Stimulated activated CD8-positive, alpha-beta memory T cell treated with anti-CD3 and anti-CD28 coated beads, Interleukin-15, amount 100 ng/mL, for 24 hours (primary cell): ENCODE data around the gene GARS1.
"Not testable (repeated sequence)": the region's sequence is repeated elsewhere in the genome, so short reads cannot be mapped to it uniquely, and the experiment has no call there.

ENCODE experiments used
- DNase-seq: peaks from one replicate; pipeline ENCODE4 v3.0.0-alpha.2; 2020; ENCODE audit warnings: low read depth

The GARS1 gene

GRCh38 chr7:30594540-30595435, at the start of gene GARS1:
Gene GARS1 (plus strand): TSS chr7:30594878. CDS start chr7:30594922, 44 bp downstream.
- DNase-seq = peak; percentile 85

GRCh38 chr7:30545791-30546555, 48.7 kb upstream of the GARS1 start:
- no peak for DNase-seq

- no peak for DNase-seq
Observed at GRCh38 chr7:30546596-30546995, 48.1 kb upstream of the GARS1 start.

GRCh38 chr7:30548845-30549244, 45.8 kb upstream of the GARS1 start:
- DNase-seq = no peak

GRCh38 chr7:30549931-30550493, 44.7 kb upstream of the GARS1 start:
- no peak for DNase-seq

GRCh38 chr7:30552330-30552729, 42.3 kb upstream of the GARS1 start:
- DNase-seq = no peak

GRCh38 chr7:30553141-30553540, 41.5 kb upstream of the GARS1 start:
- DNase-seq = no peak

GRCh38 chr7:30553546-30553945, 41.1 kb upstream of the GARS1 start:
- DNase-seq = no peak

GRCh38 chr7:30555525-30555924, 39.2 kb upstream of the GARS1 start:
- DNase-seq = no peak

GRCh38 chr7:30556840-30557239, 37.8 kb upstream of the GARS1 start:
- no peak for DNase-seq

- DNase-seq = no peak
Observed at GRCh38 chr7:30557245-30557644, 37.4 kb upstream of the GARS1 start.

GRCh38 chr7:30559611-30560010, 35.1 kb upstream of the GARS1 start:
- DNase-seq = no peak

- DNase-seq = no peak
Observed at GRCh38 chr7:30561389-30561788, 33.3 kb upstream of the GARS1 start.

- DNase-seq = no peak
Observed at GRCh38 chr7:30562498-30562897, 32.2 kb upstream of the GARS1 start.

- DNase-seq = no peak
Observed at GRCh38 chr7:30562909-30563308, 31.8 kb upstream of the GARS1 start.

GRCh38 chr7:30563326-30563942, 31.2 kb upstream of the GARS1 start:
- DNase-seq = no peak

GRCh38 chr7:30564243-30564892, 30.3 kb upstream of the GARS1 start:
- DNase-seq = peak; percentile 52

- DNase-seq = no peak
Observed at GRCh38 chr7:30566596-30566995, 28.1 kb upstream of the GARS1 start.

GRCh38 chr7:30567081-30567480, 27.6 kb upstream of the GARS1 start:
- no peak for DNase-seq

GRCh38 chr7:30570238-30570637, 24.4 kb upstream of the GARS1 start:
- DNase-seq = not testable (repeated sequence)

GRCh38 chr7:30572212-30572841, 22.4 kb upstream of the GARS1 start:
- DNase-seq = no peak
